ENCODE data around the gene PLPPR1. TPM values are rescaled to one million over a fixed set of nuclear protein-coding genes. Genes with fewer than 3 reads are reported as not detected.

Gene PLPPR1
- total RNA-seq, 4 donors from 2014 or later = 0.26 to 3.8 (median 0.57) TPM; not detected in 1

GRCh38 chr9:101132801-101133200 lies 104.3 kb downstream of the PLPPR1 start:
- H3K27me3 ChIP-seq = no peaks in the 10 kb centered on the region
- TF ChIP-seq POLR2A (IDR thresholded peaks at IDR 0.05) = no peak
- TF ChIP-seq, protein P1, sequence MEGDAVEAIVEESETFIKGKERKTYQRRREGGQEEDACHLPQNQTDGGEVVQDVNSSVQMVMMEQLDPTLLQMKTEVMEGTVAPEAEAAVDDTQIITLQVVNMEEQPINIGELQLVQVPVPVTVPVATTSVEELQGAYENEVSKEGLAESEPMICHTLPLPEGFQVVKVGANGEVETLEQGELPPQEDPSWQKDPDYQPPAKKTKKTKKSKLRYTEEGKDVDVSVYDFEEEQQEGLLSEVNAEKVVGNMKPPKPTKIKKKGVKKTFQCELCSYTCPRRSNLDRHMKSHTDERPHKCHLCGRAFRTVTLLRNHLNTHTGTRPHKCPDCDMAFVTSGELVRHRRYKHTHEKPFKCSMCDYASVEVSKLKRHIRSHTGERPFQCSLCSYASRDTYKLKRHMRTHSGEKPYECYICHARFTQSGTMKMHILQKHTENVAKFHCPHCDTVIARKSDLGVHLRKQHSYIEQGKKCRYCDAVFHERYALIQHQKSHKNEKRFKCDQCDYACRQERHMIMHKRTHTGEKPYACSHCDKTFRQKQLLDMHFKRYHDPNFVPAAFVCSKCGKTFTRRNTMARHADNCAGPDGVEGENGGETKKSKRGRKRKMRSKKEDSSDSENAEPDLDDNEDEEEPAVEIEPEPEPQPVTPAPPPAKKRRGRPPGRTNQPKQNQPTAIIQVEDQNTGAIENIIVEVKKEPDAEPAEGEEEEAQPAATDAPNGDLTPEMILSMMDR (IDR thresholded peaks at IDR 0.05) = no peak
- TF ChIP-seq POLR2AphosphoS5 (IDR thresholded peaks at IDR 0.05) = no peak
- TF ChIP-seq EP300 (IDR thresholded peaks at IDR 0.05) = no peak

DNA sequence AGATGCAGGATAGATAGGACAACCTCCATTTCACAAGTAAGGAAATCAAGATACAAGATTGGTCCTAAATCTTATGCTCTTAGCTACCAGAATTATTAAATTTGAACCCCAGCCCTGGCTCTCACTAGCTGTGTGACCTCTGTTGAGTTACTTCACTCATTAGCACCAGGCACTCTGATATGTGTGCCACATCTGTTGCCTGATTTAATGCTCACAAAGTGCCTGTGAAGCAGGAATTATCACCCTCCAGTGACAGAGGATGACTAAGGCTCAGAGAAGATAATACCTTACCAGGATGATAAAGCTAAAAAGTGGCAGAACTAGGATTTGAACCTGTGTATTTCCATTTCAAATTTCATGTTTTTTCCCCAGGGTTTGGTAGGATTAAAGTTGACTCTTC lies 110.0 kb downstream of the PLPPR1 start:
- H3K27me3 ChIP-seq = no peaks in the 10 kb centered on the region
- no peaks in the 10 kb centered on the region for H3K36me3 ChIP-seq
- no peak overlapping the region for H3K27ac ChIP-seq
- H3K4me3 ChIP-seq = no peak overlapping the region
- TF ChIP-seq, protein P1 (IDR thresholded peaks at IDR 0.05) = no peak
- TF ChIP-seq POLR2A (IDR thresholded peaks at IDR 0.05) (no peak), POLR2AphosphoS5 (IDR thresholded peaks at IDR 0.05) (no peak), EP300 (IDR thresholded peaks at IDR 0.05) (no peak)
- no peaks in the 10 kb centered on the region for H3K4me1 ChIP-seq
- no peaks in the 10 kb centered on the region for H3K9me3 ChIP-seq
- no peak for DNase-seq (ENCODE audit: low spot score in 2 of 2)

More at GRCh38 chr9:101132801-101133200, 104.3 kb downstream of the PLPPR1 start:
- Histone ChIP-seq H3K4me1 (no peaks in the 10 kb centered on the region), H3K36me3 (no peaks in the 10 kb centered on the region), H3K4me3 (no peak overlapping the region), H3K27ac (no peak overlapping the region), H3K9me3 (no peaks in the 10 kb centered on the region)
- DNase-seq (ENCODE audit: low spot score in 2 of 2) = no peak

DNA sequence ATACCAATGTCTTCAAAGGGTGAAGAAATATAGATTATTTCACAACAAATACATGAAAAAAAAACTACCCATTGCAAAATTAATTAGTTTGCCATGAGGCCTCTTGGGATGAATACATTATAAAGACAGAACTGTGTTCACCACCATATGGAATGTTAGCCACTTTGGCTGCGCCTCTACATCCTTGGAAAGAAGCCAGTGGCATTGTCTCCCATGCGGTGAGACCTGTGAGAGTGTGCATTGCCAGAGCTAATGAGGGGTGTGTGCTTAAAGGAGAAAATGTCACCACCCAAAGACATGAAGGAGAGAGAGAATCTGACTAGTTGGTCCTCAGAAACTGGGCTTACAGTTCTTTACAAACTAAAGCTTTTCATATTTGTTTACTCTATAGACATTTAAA lies 110.6 kb downstream of the PLPPR1 start:
- TF ChIP-seq EP300 (IDR thresholded peaks at IDR 0.05) (no peak), POLR2AphosphoS5 (IDR thresholded peaks at IDR 0.05) (no peak), POLR2A (IDR thresholded peaks at IDR 0.05) (no peak)
- TF ChIP-seq, protein P1 (IDR thresholded peaks at IDR 0.05) = no peak
- H3K36me3 ChIP-seq = no peaks in the 10 kb centered on the region
- H3K27ac ChIP-seq = no peak overlapping the region
- H3K4me1 ChIP-seq = no peaks in the 10 kb centered on the region
- H3K27me3 ChIP-seq = no peaks in the 10 kb centered on the region
- no peaks in the 10 kb centered on the region for H3K9me3 ChIP-seq
- no peak overlapping the region for H3K4me3 ChIP-seq
- 24% methylated on average over 2 of the region's 2 CpGs for whole genome bisulfite sequencing
- no peak for DNase-seq (ENCODE audit: low spot score in 2 of 2)

DNA sequence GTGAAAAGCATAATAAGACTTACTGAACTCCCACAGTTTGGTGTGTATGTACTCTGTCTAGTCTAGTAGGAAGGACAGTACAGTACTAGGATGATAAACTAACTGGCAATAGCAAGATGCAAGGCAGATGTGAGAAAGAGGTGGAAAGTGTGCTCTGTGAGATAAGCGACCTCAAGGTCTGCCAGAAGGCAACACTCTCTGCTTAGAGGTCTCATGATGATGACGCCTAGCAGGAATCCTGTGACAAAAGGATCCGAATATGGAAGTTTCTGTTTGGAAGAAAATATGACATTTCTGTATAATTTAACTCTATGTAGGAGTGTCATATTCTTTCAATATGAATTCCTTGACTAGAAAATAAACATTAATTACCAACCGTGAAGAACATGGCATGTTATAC lies 112.2 kb downstream of the PLPPR1 start:
- H3K4me3 ChIP-seq = no peak overlapping the region
- 42% methylated on average over 4 of the region's 4 CpGs for WGBS
- TF ChIP-seq, protein P1 (IDR thresholded peaks at IDR 0.05) = no peak
- TF ChIP-seq POLR2AphosphoS5 (IDR thresholded peaks at IDR 0.05) = no peak
- TF ChIP-seq POLR2A (IDR thresholded peaks at IDR 0.05) = no peak
- no peak for TF ChIP-seq EP300 (IDR thresholded peaks at IDR 0.05)
- H3K27me3 ChIP-seq = no peaks in the 10 kb centered on the region
- no peaks in the 10 kb centered on the region for H3K9me3 ChIP-seq
- no peak for DNase-seq (ENCODE audit: low spot score in 2 of 2)
- no peaks in the 10 kb centered on the region for H3K4me1 ChIP-seq
- H3K36me3 ChIP-seq = no peaks in the 10 kb centered on the region
- no peak overlapping the region for H3K27ac ChIP-seq

DNA sequence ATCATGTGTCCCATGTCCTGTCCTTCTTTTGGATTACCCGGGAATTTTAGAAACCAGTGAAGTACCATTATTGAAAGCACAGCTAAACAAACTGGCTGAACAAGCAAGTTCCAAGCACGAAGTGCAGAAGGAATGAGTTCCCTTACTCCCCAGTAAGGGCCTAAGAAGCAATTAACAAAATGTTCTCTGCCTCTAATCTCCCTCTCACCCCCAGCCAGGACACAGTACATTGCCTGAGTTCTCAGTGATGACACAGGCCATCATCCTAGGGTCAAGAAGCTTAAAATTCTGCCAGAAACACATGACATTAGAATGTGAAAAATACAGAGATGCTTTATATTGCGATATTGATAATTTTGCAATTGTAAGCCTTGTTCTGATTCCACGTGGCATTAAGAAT lies 118.0 kb downstream of the PLPPR1 start:
- WGBS = 79% methylated on average over 4 of the region's 4 CpGs
- no peak for TF ChIP-seq POLR2AphosphoS5 (IDR thresholded peaks at IDR 0.05)
- TF ChIP-seq, protein P1 (IDR thresholded peaks at IDR 0.05) = no peak
- no peak for TF ChIP-seq EP300 (IDR thresholded peaks at IDR 0.05)
- TF ChIP-seq POLR2A (IDR thresholded peaks at IDR 0.05) = no peak
- DNase-seq (ENCODE audit: low spot score in 2 of 2) = no peak

More for the DNA sequence above, 118.0 kb downstream of the PLPPR1 start:
- Histone ChIP-seq H3K36me3 (no peaks in the 10 kb centered on the region), H3K27me3 (no peaks in the 10 kb centered on the region), H3K4me3 (no peak overlapping the region), H3K9me3 (no peaks in the 10 kb centered on the region), H3K4me1 (no peaks in the 10 kb centered on the region), H3K27ac (no peak overlapping the region)
